Measurements from ENCODE around the gene ALDH16A1. TPM values are rescaled to one million over a fixed set of nuclear protein-coding genes. Genes with fewer than 3 reads are reported as not detected.

ALDH16A1 gene
- total RNA-seq, 4 donors from 2014 or later: 35.4 to 80.4 (median 50.3) TPM

- TF ChIP-seq CTCF (IDR thresholded peaks at IDR 0.05; ENCODE audit: low read depth): no peak
Observed at GRCh38 chr19:49442354-49442753, 10.7 kb upstream of the ALDH16A1 start.

- no peak for TF ChIP-seq CTCF (IDR thresholded peaks at IDR 0.05; ENCODE audit: low read depth)
Observed at GRCh38 chr19:49442771-49443365, 10.2 kb upstream of the ALDH16A1 start.

- no peak for TF ChIP-seq CTCF (IDR thresholded peaks at IDR 0.05; ENCODE audit: low read depth)
Observed at GRCh38 chr19:49443366-49444099, 9.5 kb upstream of the ALDH16A1 start.

GRCh38 chr19:49445997-49446396 lies 7.0 kb upstream of the ALDH16A1 start:
- TF ChIP-seq CTCF (IDR thresholded peaks at IDR 0.05; ENCODE audit: low read depth): no peak

GRCh38 chr19:49447485-49448431 lies 5.3 kb upstream of the ALDH16A1 start:
- no peak for TF ChIP-seq CTCF (IDR thresholded peaks at IDR 0.05; ENCODE audit: low read depth)

- no peak for TF ChIP-seq CTCF (IDR thresholded peaks at IDR 0.05; ENCODE audit: low read depth)
Observed at GRCh38 chr19:49448432-49448786, 4.6 kb upstream of the ALDH16A1 start.

- no peak for TF ChIP-seq CTCF (IDR thresholded peaks at IDR 0.05; ENCODE audit: low read depth)
Observed at GRCh38 chr19:49450405-49450804, 2.6 kb upstream of the ALDH16A1 start.
